Astrocyte of the spinal cord (primary cell): ENCODE measurements around the gene DRAXIN.

Source experiments
- DNase-seq: peaks from one replicate; pipeline ENCODE4 v3.0.0; 2011; ENCODE audit warnings: low read depth, low spot score
- H3K4me3 ChIP-seq: 2 replicates; pipeline ENCODE4 v1.5.1; 2011; ENCODE audit warnings: low read depth, mild to moderate bottlenecking, low read length, moderate library complexity
- in situ Hi-C: cut with HindIII; loops from 2 replicates; pipeline ENCODE4 v1.10.0; 2017; ENCODE audit warnings: low sequenced_read_pairs
- TF ChIP-seq, protein P1 (sequence below): IDR thresholded peaks from 2 replicates; pipeline ENCODE4 v1.5.1; 2012; ENCODE audit warnings: low read depth, mild to moderate bottlenecking, low read length, inconsistent platforms

Gene DRAXIN

GRCh38 chr1:11706292-11706691 lies 14.8 kb downstream of the DRAXIN start:
- TF ChIP-seq, protein P1, sequence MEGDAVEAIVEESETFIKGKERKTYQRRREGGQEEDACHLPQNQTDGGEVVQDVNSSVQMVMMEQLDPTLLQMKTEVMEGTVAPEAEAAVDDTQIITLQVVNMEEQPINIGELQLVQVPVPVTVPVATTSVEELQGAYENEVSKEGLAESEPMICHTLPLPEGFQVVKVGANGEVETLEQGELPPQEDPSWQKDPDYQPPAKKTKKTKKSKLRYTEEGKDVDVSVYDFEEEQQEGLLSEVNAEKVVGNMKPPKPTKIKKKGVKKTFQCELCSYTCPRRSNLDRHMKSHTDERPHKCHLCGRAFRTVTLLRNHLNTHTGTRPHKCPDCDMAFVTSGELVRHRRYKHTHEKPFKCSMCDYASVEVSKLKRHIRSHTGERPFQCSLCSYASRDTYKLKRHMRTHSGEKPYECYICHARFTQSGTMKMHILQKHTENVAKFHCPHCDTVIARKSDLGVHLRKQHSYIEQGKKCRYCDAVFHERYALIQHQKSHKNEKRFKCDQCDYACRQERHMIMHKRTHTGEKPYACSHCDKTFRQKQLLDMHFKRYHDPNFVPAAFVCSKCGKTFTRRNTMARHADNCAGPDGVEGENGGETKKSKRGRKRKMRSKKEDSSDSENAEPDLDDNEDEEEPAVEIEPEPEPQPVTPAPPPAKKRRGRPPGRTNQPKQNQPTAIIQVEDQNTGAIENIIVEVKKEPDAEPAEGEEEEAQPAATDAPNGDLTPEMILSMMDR = no peak
- no peak for DNase-seq
- in situ Hi-C loops = no loop called here
- H3K4me3 ChIP-seq = no peak overlapping the region

- DNase-seq = no peak
- in situ Hi-C loops = no loop called here
- TF ChIP-seq, protein P1 = no peak
- H3K4me3 ChIP-seq = no peak overlapping the region
Measured at GRCh38 chr1:11707621-11708276, 16.2 kb downstream of the DRAXIN start.

GRCh38 chr1:11708554-11709350 lies 17.2 kb downstream of the DRAXIN start:
- DNase-seq = no peak
- TF ChIP-seq, protein P1 = no peak
- in situ Hi-C loops = no loop called here
- H3K4me3 ChIP-seq = no peak overlapping the region

DNA sequence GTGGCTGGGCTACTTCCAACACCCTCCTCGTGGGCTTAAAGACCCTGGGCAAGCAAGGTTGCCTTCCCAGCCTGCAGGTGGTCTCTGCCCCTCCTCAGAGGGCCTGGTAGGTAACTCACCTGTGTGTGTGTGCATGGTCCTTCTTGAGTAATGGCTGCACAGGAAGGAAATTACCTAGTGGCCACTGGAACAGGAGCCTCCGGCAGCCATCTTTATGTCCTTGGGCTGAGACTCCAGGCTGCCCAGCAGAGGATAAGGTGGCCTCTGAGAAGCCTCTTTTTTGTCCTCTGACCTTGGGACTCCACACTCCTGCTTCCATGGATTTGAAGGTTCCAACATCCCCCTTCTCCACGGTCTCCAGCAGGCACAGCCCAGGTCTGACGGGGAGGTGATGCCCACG lies 20.0 kb downstream of the DRAXIN start:
- no peak overlapping the region for H3K4me3 ChIP-seq
- DNase-seq = no peak
- in situ Hi-C loops = no loop called here
- TF ChIP-seq, protein P1 = no peak

- TF ChIP-seq, protein P1 = no peak
- H3K4me3 ChIP-seq = no peak overlapping the region
- in situ Hi-C loops = no loop called here
- no peak for DNase-seq
Measured at GRCh38 chr1:11712285-11712684, 20.8 kb downstream of the DRAXIN start.

DNA sequence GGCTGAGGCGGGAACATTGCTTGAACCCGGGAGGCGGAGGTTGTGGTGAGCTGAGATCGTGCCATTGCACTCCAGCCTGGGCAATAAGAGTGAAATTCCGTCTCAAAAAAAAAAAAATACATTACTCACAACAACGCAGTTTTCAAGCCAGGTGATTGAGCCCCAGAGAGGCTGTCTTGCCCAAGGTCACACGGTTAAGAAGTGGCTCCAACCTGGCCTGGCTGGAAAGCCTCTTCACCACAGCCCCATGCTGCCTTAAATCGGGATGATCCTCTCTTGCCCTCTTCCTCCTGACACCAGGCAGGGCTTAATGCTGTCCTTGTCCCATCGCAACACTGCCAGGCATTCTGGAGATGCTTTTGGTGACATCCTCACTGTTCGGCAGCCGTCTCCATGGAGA lies 21.6 kb downstream of the DRAXIN start:
- TF ChIP-seq, protein P1 = no peak
- DNase-seq = no peak
- in situ Hi-C loops = no loop called here
- H3K4me3 ChIP-seq = no peak overlapping the region
